Endodermal cell (in vitro differentiated cells): ENCODE results near the gene HACD1. TPM values are rescaled to one million over a fixed set of nuclear protein-coding genes. Genes with fewer than 3 reads are reported as not detected.

Source experiments
- DNase-seq: peaks from one replicate; pipeline ENCODE4 v3.0.0-alpha.2; 2017
- H3K27ac ChIP-seq: 2 replicates; pipeline ENCODE4 v1.5.1; 2013; ENCODE audit warnings: mild to moderate bottlenecking, low read depth, low read length, moderate library complexity
- H3K27me3 ChIP-seq: 2 replicates; pipeline ENCODE4 v1.6.1; 2013; ENCODE audit warnings: mild to moderate bottlenecking, low read length, moderate library complexity; ENCODE audit not compliant: insufficient read depth, control insufficient read depth, poor library complexity, severe bottlenecking
- H3K36me3 ChIP-seq: 2 replicates; pipeline ENCODE4 v1.7.0; 2013; ENCODE audit warnings: mild to moderate bottlenecking, low read length, moderate library complexity; ENCODE audit not compliant: control insufficient read depth, insufficient read depth
- H3K4me1 ChIP-seq: one replicate; pipeline ENCODE4 v1.7.0; 2013; ENCODE audit warnings: low read length; ENCODE audit not compliant: control insufficient read depth, insufficient read depth
- H3K4me3 ChIP-seq: 2 replicates; pipeline ENCODE4 v1.5.1; 2013; ENCODE audit warnings: mild to moderate bottlenecking, low read length, moderate library complexity
- H3K9ac ChIP-seq: 2 replicates; pipeline ENCODE4 v1.6.1; 2013; ENCODE audit warnings: mild to moderate bottlenecking, low read length, moderate library complexity; ENCODE audit not compliant: poor library complexity, severe bottlenecking; ENCODE audit errors: extremely low read depth
- H3K9me3 ChIP-seq: 2 replicates; pipeline ENCODE4 v1.6.1; 2013; ENCODE audit warnings: mild to moderate bottlenecking, low read length, moderate library complexity; ENCODE audit not compliant: control insufficient read depth
- H3K27ac Mint-ChIP-seq: 2 replicates; pipeline ENCODE4 v1.8.0; 2020; ENCODE audit warnings: mixed read lengths
- H3K27me3 Mint-ChIP-seq: 2 replicates; pipeline ENCODE4 v1.8.0; 2021; ENCODE audit warnings: mild to moderate bottlenecking, mixed read lengths; ENCODE audit not compliant: insufficient read depth
- H3K36me3 Mint-ChIP-seq: 2 replicates; pipeline ENCODE4 v1.8.0; 2020; ENCODE audit warnings: low read depth, mixed read lengths
- H3K4me1 Mint-ChIP-seq: 2 replicates; pipeline ENCODE4 v1.8.0; 2020; ENCODE audit warnings: mixed read lengths
- H3K4me3 Mint-ChIP-seq: 2 replicates; pipeline ENCODE4 v1.8.0; 2020; ENCODE audit warnings: mild to moderate bottlenecking, moderate library complexity, mixed read lengths
- H3K9me3 Mint-ChIP-seq: 2 replicates; pipeline ENCODE4 v1.8.0; 2020; ENCODE audit warnings: mild to moderate bottlenecking, mixed read lengths
- WGBS, 2 experiments: methylation state at CpG; one replicate each; pipeline versions ENCODE4 v1.1.5 to v1.1.7; 2013; ENCODE audit warnings: missing lambda C conversion rate in 2 of 2, mixed read lengths in 1 of 2; ENCODE audit not compliant: insufficient coverage in 1 of 2, insufficient read length in 1 of 2; 5-methylcytosine and 5-hydroxymethylcytosine counted together
- total RNA-seq, 2 donors: library from RNA; stranded (reverse); fragmentation: NEBNext Ultra II Directional in 1 of 2; extraction: Animal tissue kit (Norgen Biotek cat#: 25700) in 1 of 2; gene quantifications; 2 replicates in 1 of 2; 3 replicates in 1 of 2; pipeline ENCODE4 v1.2.1, GENCODE V29; 2021
- TF ChIP-seq, protein P1 (sequence below): fragments of 200-600 bp; sonication (generic); conservative IDR thresholded peaks from 2 replicates; pipeline ENCODE4 v1.5.0; 2021; ENCODE audit warnings: antibody characterized with exemption, mild to moderate bottlenecking

HACD1 gene
- total RNA-seq, 2 donors from 2014 or later, result 25.6 to 34.1 TPM

DNA sequence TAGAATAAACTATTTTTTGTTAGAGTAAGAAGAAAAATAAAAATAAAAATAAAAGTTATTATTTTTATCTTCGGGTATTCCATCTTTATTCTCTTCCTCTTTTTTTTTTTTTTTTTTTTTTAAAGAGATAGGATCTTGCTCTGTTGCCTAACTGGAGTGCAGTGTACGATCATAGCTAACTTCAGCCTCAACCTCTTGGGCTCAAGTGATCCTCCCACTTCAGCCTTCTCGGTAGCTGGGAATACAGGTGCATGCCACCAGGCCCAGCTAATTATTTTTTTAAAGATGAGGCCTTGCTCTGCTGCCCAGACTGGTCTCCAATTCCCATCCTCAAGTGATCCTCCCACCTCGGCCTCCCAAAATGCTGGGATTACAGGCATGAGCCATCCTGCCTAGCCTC, 42.2 kb upstream of the HACD1 start:
- no peak for DNase-seq
- TF ChIP-seq, protein P1, sequence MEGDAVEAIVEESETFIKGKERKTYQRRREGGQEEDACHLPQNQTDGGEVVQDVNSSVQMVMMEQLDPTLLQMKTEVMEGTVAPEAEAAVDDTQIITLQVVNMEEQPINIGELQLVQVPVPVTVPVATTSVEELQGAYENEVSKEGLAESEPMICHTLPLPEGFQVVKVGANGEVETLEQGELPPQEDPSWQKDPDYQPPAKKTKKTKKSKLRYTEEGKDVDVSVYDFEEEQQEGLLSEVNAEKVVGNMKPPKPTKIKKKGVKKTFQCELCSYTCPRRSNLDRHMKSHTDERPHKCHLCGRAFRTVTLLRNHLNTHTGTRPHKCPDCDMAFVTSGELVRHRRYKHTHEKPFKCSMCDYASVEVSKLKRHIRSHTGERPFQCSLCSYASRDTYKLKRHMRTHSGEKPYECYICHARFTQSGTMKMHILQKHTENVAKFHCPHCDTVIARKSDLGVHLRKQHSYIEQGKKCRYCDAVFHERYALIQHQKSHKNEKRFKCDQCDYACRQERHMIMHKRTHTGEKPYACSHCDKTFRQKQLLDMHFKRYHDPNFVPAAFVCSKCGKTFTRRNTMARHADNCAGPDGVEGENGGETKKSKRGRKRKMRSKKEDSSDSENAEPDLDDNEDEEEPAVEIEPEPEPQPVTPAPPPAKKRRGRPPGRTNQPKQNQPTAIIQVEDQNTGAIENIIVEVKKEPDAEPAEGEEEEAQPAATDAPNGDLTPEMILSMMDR, result no peak
- Histone ChIP-seq H3K27ac (no peak overlapping the region), H3K36me3 (peaks cover 24% of the 10 kb centered on the region), H3K4me3 (no peak overlapping the region), H3K9me3 (peaks cover 32% of the 10 kb centered on the region), H3K9ac (no peak overlapping the region), H3K4me1 (no peaks in the 10 kb centered on the region), H3K27me3 (no peaks in the 10 kb centered on the region)
- 94 to 96% methylated on average over 3 of the region's 4 CpGs for WGBS, 2 experiments
- Mint-ChIP-seq H3K9me3 (peaks cover 19% of the 10 kb centered on the region), H3K36me3 (peaks cover 46% of the 10 kb centered on the region), H3K27me3 (no peaks in the 10 kb centered on the region), H3K4me1 (peaks cover 1% of the 10 kb centered on the region), H3K4me3 (no peak overlapping the region), H3K27ac (no peak overlapping the region)

DNA sequence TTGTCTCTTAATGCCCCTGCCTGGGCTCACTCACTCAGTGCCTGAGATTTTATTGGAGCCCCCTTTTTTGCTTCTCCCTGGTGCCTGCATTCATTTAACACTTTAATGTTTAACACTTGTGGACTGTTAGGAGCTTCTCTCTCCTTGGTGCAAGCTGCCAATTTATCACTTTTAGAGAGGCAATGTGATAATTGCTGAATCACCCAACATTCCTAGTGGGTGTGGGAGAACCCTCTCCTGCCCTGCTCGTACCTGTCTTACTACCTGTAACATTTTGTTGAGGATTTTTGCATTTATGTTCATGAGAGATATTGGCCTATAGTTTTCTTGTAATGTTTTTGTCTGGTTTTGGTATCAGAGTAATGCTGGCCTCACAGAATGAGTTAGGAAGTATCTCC, 39.9 kb upstream of the HACD1 start:
- no peaks in the 10 kb centered on the region for H3K4me1 ChIP-seq
- Mint-ChIP-seq H3K9me3 (peaks cover 38% of the 10 kb centered on the region), H3K27ac (no peak overlapping the region), H3K36me3 (peaks cover 62% of the 10 kb centered on the region), H3K4me3 (no peak overlapping the region), H3K27me3 (no peaks in the 10 kb centered on the region), H3K4me1 (peaks cover under 1% of the 10 kb centered on the region)
- peaks cover 51% of the 10 kb centered on the region for H3K9me3 ChIP-seq
- H3K9ac ChIP-seq, result no peak overlapping the region
- H3K27me3 ChIP-seq, result no peaks in the 10 kb centered on the region
- no peak overlapping the region for H3K4me3 ChIP-seq
- no peak overlapping the region for H3K27ac ChIP-seq
- TF ChIP-seq, protein P1, result no peak
- DNase-seq, result no peak
- WGBS, 2 experiments, result 100% methylated on average over 1 of the region's 1 CpG; no CpG with 5 or more reads in 1 of the 2 experiments
- H3K36me3 ChIP-seq, result peaks cover 31% of the 10 kb centered on the region

DNA sequence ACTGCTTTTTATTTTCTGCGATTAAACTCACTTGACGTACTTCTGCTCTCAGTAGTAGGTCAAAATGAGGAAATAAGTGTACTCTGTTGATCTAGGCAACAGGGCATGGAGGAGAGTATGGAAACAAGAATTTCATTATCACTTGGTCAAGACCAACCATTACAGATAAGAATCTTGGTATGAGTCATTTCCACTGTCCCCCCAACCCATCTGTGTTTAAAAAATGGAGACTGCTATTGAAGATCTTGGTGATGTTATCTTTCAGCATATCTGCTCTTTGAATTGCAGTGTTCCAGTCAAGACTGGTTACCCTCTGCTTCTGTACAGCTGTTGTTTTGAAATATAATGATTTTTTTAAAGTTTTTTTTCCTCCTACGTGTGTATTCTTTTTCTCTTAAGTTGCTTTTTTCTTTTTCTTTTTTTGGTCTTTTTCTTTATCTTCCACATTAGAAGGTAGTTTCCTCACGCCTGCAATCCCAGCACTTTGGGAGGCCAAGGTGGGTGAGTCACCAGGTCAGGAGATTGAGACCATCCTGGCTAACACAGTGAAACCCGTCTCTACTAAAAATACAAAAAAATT, 38.5 kb upstream of the HACD1 start:
- Histone ChIP-seq H3K27ac (no peak overlapping the region), H3K9me3 (peaks cover 54% of the 10 kb centered on the region), H3K4me3 (no peak overlapping the region), H3K27me3 (no peaks in the 10 kb centered on the region), H3K9ac (no peak overlapping the region), H3K36me3 (peaks cover 16% of the 10 kb centered on the region), H3K4me1 (no peaks in the 10 kb centered on the region)
- TF ChIP-seq, protein P1, result no peak
- peaks cover 43% of the 10 kb centered on the region for H3K9me3 Mint-ChIP-seq
- peaks cover 64% of the 10 kb centered on the region for H3K36me3 Mint-ChIP-seq
- 94% methylated on average over 2 to 4 of the region's 5 CpGs for WGBS, 2 experiments
- no peaks in the 10 kb centered on the region for H3K27me3 Mint-ChIP-seq
- H3K4me1 Mint-ChIP-seq, result peaks cover 11% of the 10 kb centered on the region
- no peak overlapping the region for H3K4me3 Mint-ChIP-seq
- no peak for DNase-seq
- H3K27ac Mint-ChIP-seq, result no peak overlapping the region
